Embryonic facial prominence (tissue), 1 donor: Measurements from ENCODE around the gene ADK.

Experiments used
- DNase-seq: peaks from one replicate; pipeline ENCODE4 v3.0.0-alpha.2; 2016; ENCODE audit errors: extremely low spot score

The ADK gene

GRCh38 chr10:74599672-74600071 is 448.7 kb downstream of the ADK start:
- no peak for DNase-seq

- no peak for DNase-seq
Measured at GRCh38 chr10:74600170-74600569, 449.1 kb downstream of the ADK start.

GRCh38 chr10:74602576-74602975 is 451.6 kb downstream of the ADK start:
- DNase-seq = no peak

GRCh38 chr10:74610299-74610698 is 459.3 kb downstream of the ADK start:
- no peak for DNase-seq

- DNase-seq = no peak
Measured at GRCh38 chr10:74612195-74612594, 461.2 kb downstream of the ADK start.

GRCh38 chr10:74620626-74621025 is 469.6 kb downstream of the ADK start:
- no peak for DNase-seq

- DNase-seq = no peak
Measured at GRCh38 chr10:74623786-74624185, 472.8 kb downstream of the ADK start.

GRCh38 chr10:74624501-74624900 is 473.5 kb downstream of the ADK start:
- no peak for DNase-seq

- no peak for DNase-seq
Measured at GRCh38 chr10:74628136-74628535, 477.1 kb downstream of the ADK start.

GRCh38 chr10:74634995-74635536 is 484.0 kb downstream of the ADK start:
- DNase-seq = no peak

- no peak for DNase-seq
Measured at GRCh38 chr10:74635655-74636054, 484.6 kb downstream of the ADK start.

- no peak for DNase-seq
Measured at GRCh38 chr10:74637685-74638084, 486.7 kb downstream of the ADK start.

GRCh38 chr10:74640134-74640921 is 489.3 kb downstream of the ADK start:
- DNase-seq = no peak

GRCh38 chr10:74641659-74642058 is 490.6 kb downstream of the ADK start:
- DNase-seq = no peak

GRCh38 chr10:74642901-74643595 is 492.0 kb downstream of the ADK start:
- no peak for DNase-seq

- no peak for DNase-seq
Measured at GRCh38 chr10:74643596-74643975, 492.6 kb downstream of the ADK start.

- no peak for DNase-seq
Measured at GRCh38 chr10:74644738-74645137, 493.7 kb downstream of the ADK start.

- DNase-seq = no peak
Measured at GRCh38 chr10:74645692-74646091, 494.7 kb downstream of the ADK start.

- no peak for DNase-seq
Measured at GRCh38 chr10:74650613-74651012, 499.6 kb downstream of the ADK start.

GRCh38 chr10:74651565-74651964 is 500.5 kb downstream of the ADK start:
- DNase-seq = no peak

- DNase-seq = no peak
Measured at GRCh38 chr10:74652664-74653063, 501.6 kb downstream of the ADK start.

GRCh38 chr10:74658511-74658910 is 507.5 kb downstream of the ADK start:
- no peak for DNase-seq

- DNase-seq = no peak
Measured at GRCh38 chr10:74662635-74663034, 511.6 kb downstream of the ADK start.
